ENCODE measurements around the gene COL20A1.
A peak's percentile ranks its signal among the peaks of the same experiment; 100 is the strongest.

Gene COL20A1

DNA sequence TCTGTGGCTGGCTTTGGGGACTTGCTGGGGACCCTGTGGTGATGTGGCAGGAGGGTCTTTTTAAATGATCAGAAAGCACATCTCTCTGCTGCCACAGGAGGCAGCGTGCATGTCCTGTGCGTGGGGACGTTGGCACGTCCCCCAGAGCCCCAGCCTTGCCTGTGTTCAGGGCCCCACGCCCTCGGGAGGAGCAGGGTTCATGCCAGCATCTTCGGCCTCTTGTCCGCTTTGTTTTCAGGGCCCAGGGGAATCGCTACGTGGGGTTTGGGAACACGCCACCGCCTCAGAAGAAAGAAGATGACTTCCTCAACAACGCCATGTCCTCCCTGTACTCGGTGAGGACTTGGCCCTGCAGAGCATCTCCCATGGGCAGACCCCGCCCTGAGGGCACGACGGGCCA, 14.3 kb upstream of the COL20A1 start:
- no peak for DNase-seq

GRCh38 chr20:63279931-63280330, 13.1 kb upstream of the COL20A1 start:
- DNase-seq: no peak

GRCh38 chr20:63280371-63280770, 12.6 kb upstream of the COL20A1 start:
- no peak for DNase-seq

- DNase-seq: no peak
Observed at GRCh38 chr20:63280929-63281545, 11.9 kb upstream of the COL20A1 start.

GRCh38 chr20:63281742-63282665, 11.0 kb upstream of the COL20A1 start:
- DNase-seq: no peak

- DNase-seq: no peak
Observed at GRCh38 chr20:63282946-63283345, 10.0 kb upstream of the COL20A1 start.

DNA sequence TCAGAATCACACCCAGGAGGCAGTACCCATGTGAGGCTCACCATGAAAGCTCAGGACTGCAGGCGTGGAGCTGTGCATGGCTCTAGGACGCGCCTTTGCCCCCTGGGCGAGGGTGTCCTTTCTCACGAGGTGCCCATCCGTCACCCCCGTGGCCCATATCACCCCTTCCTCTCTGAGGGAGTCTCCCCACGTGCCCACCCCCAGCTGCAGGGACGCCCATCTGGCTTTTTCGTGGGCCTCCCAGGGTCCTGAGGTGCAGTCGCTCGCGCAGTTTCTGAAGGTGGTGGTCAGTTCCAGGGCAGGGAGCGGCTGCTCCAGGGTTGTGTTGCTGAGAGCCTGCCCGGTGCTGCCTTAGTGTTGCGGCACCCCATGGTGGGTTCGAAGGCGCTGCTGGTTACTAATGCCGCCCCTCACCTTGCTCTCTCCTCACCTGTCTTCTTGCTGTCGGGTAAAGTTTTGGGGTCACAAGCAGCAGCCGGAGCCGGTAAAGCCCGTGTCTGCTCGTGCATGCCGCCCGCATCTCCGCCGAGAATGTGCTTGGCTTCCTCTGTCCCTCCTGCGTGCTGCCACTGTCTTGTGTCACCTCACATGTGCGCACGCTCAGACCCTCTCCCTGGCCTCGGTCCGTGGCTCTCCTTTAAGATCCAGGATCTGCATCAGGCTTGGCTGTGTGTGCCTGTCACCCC, 9.4 kb upstream of the COL20A1 start:
- DNase-seq: no peak

GRCh38 chr20:63284083-63284440, 8.9 kb upstream of the COL20A1 start:
- no peak for DNase-seq

DNA sequence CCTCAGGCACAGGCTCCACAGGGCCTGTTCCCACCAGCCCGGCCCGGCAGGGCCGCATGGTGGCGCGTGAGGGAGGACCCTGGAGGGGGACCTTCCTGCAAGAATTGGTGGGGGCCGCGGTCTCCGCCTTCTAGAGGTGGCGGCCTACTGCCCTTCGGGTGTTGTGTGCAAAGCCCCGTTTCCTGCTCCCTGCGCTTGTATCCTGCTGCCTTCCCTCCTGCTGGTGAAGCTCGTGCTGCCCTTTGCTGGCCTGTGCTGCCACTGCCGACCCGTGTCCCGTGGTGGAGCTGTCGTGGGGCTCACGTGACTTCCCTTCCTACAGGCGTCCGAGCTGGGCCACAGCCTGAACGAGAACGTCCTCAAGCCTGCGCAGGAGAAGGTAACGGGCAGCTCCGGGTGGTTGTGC, 8.4 kb upstream of the COL20A1 start:
- no peak for DNase-seq

- no peak for DNase-seq
Observed at GRCh38 chr20:63284981-63285524, 7.9 kb upstream of the COL20A1 start.

- DNase-seq: no peak
Observed at GRCh38 chr20:63285636-63286615, 7.1 kb upstream of the COL20A1 start.

DNA sequence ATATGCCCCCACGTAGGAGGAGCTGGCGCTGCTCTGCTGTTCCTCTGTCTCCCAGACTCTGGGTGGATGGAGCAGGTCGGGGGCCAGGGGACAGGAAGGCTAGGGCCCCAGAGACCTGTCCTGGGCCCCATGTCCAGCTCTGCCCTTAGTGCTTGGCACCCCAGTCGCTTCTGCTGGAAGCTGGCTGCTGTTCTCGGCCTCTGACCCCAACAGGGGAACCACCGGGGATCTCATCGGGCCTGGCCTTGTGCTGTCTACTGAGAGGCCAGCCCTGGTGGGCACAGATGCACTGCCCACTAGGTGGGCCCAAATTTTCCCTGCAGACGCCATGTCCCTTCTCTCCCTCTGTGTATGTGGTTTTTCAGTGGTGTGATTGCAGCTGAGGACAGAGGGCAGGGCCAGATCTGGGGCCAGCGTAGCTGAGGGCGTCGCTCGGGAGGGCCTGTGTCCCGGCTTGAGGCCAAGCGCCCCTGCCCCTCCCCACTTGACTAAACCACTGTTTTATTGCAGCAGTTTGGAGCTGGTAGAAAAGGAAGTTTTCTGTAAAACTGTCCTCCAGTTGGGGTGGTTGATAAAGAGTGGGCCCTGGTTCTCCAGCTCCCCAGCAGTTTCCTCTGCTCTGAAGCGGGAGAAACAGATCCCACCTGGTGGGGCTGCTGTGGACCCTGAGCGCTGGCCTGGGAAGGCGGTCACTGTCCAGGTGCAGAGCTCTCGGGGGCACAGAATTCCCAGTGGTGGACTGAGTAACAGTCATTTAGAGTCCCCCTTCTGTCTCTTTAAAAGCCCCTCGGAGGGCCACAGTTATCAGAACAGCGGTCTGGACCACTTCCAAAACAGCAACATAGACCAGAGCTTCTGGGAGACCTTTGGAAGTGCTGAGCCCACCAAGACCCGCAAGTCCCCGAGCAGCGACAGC, 5.9 kb upstream of the COL20A1 start:
- no peak for DNase-seq

- no peak for DNase-seq
Observed at GRCh38 chr20:63287697-63288580, 5.0 kb upstream of the COL20A1 start.

DNA sequence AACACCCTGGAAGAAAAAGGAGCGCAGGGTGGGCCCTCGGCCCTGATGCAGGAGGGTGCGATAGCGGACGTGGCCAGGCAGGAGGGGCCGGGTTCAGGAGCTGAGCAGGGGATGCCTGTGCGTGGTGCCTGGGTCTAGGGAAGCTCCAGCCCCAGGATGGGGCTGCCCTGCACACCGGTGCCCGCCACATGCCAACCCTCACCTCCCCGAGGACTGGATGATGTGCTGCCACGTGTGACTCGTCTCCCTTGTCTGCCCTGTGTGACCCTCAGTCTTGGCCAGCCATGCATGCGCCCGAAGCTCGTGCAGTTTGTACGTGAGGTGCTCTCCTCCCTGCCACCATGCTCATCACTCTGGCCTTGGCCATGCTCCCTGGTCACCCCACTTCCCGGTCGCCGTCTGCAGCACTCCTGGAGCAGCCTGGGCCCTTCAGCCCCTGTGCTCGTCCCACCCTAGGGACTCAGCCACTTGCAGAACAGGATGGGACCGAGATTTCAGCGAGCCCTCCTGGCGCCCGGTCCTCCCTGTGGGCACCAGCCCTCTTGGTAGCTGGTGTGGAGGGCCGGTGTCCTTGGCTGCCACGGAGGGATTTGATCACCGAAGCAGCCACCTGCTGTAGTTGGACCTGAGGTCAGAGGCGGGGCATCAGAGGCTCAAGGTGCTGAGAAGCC, 4.3 kb upstream of the COL20A1 start:
- no peak for DNase-seq

DNA sequence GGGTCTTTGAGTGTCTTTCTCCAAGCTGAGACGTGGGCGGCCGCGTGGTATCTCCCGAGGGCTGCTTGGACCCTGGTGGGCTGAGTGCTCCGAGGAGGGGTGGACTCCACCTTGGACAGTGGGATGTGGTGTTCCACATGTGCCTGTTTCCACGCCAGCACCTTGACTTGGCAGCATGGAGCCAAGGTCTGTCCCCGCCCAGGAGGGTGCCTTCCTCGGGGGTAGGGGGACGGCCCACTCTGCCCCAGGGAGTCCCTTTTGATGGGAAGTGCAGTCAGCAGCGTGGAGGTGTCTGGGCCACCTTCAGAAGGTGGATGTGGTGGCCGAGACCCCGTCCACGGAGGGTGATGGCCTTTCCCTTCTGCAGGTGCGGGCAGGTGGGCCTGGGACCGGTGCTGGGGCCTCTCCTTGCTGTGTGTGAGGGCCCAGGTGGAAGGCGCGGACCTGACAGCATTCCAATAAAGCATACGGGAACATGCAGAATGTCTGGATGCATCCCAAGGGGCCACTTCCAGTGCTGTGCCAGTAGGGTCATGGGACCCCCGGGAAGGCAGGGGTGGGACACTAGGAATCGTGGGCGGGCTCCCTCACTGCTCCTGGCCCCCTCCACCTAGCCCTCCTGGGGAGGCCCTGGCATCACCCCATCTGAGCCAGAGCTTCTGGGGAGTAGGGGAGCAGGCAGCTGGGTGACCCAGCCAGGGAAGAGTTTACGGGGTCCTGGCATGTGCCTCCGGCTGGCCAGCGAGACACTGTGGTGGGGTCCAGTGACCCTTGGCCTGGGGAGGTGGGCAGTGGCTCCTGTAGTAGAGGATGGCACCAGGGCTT, 3.5 kb upstream of the COL20A1 start:
- no peak for DNase-seq

DNA sequence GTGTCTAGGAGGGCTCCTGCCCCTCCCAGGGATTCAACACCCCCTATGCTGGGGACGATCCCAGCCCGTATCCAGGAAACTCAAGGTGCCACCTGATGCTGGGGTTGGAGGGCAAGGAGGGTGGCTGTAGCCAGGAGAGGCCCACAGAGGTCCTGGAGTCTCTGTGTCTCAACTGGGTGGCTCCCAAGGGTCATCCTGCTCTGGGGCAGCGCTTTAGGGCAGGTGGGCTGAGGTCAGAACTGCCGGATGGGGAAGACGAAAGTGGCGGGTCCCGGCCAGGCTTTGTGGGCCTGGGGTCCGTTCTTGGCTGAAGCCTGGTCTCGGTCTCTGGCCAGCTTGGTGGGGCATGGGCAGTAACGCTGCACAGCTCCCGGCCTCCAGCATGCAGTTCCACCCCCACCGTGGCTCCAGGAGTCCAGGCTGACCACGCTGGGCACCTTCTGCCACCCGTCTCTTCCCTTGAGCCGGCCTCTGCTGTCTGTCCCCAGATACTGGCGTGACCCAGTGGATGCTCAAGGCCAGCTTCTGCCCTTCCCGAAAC, 2.8 kb upstream of the COL20A1 start:
- no peak for DNase-seq

GRCh38 chr20:63290677-63291472, 2.1 kb upstream of the COL20A1 start:
- peak; percentile 44 to 49 for DNase-seq

All from activated CD4-positive, alpha-beta T cell treated with anti-CD3 and anti-CD28 coated beads, Interleukin-2, amount 50 U/mL, for 4 hours (primary cell).